ENCODE data around the gene ITGB3BP. TPM values are rescaled to one million over a fixed set of nuclear protein-coding genes. Genes with fewer than 3 reads are reported as not detected.

Gene ITGB3BP
- total RNA-seq, 1 experiment from 2014 or later: 31.9 TPM

DNA sequence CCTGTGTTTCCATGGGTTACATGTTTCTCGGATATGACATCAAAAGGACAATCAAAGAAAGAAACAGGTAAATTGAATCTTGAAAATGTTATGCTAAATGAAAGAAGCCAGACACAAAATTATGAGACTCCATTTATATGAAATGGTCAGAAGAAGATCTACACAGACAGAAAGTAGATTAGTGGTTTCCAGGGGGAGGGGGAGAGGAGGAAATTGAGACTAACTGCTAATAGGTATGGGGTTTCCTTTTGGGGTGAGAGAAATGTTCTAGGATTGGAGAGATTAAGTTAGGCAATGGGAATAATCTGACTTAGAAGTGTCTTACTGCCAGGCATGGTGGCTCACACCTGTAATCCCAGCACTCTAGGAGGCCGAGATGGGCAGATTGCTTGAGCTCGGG is 21.8 kb downstream of the ITGB3BP start:
- ChIA-PET POLR2A (no interaction called here), CTCF (no interaction called here)
- Histone ChIP-seq H3K36me3 (ENCODE audit: control insufficient read depth, insufficient read depth, low read length) (no peaks in the 10 kb centered on the region), H3K4me1 (ENCODE audit: control insufficient read depth, insufficient read depth, low read length) (no peaks in the 10 kb centered on the region), H3K27me3 (ENCODE audit: control insufficient read depth, insufficient read depth, low read length) (no peaks in the 10 kb centered on the region), H3K27ac (ENCODE audit: low read length) (no peak overlapping the region), H3K9me3 (ENCODE audit: control insufficient read depth, insufficient read depth, low read depth, low read length) (no peaks in the 10 kb centered on the region), H3K4me3 (ENCODE audit: low read depth in 2 of 2, low read length in 2 of 2) (no peak overlapping the region)
- no peak for ATAC-seq
- TF ChIP-seq SIN3A (IDR thresholded peaks at IDR 0.05; ENCODE audit: borderline replicate concordance, insufficient read depth, low read depth, low read length) (no peak), TCF7L2 (IDR thresholded peaks at IDR 0.05; ENCODE audit: low read depth, low read length) (no peak), POLR2AphosphoS5 (IDR thresholded peaks at IDR 0.05; ENCODE audit: low read depth, low read length) (no peak)
- TF ChIP-seq, protein P1, sequence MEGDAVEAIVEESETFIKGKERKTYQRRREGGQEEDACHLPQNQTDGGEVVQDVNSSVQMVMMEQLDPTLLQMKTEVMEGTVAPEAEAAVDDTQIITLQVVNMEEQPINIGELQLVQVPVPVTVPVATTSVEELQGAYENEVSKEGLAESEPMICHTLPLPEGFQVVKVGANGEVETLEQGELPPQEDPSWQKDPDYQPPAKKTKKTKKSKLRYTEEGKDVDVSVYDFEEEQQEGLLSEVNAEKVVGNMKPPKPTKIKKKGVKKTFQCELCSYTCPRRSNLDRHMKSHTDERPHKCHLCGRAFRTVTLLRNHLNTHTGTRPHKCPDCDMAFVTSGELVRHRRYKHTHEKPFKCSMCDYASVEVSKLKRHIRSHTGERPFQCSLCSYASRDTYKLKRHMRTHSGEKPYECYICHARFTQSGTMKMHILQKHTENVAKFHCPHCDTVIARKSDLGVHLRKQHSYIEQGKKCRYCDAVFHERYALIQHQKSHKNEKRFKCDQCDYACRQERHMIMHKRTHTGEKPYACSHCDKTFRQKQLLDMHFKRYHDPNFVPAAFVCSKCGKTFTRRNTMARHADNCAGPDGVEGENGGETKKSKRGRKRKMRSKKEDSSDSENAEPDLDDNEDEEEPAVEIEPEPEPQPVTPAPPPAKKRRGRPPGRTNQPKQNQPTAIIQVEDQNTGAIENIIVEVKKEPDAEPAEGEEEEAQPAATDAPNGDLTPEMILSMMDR (IDR thresholded peaks at IDR 0.05): no peak
- TF ChIP-seq, protein P2, sequence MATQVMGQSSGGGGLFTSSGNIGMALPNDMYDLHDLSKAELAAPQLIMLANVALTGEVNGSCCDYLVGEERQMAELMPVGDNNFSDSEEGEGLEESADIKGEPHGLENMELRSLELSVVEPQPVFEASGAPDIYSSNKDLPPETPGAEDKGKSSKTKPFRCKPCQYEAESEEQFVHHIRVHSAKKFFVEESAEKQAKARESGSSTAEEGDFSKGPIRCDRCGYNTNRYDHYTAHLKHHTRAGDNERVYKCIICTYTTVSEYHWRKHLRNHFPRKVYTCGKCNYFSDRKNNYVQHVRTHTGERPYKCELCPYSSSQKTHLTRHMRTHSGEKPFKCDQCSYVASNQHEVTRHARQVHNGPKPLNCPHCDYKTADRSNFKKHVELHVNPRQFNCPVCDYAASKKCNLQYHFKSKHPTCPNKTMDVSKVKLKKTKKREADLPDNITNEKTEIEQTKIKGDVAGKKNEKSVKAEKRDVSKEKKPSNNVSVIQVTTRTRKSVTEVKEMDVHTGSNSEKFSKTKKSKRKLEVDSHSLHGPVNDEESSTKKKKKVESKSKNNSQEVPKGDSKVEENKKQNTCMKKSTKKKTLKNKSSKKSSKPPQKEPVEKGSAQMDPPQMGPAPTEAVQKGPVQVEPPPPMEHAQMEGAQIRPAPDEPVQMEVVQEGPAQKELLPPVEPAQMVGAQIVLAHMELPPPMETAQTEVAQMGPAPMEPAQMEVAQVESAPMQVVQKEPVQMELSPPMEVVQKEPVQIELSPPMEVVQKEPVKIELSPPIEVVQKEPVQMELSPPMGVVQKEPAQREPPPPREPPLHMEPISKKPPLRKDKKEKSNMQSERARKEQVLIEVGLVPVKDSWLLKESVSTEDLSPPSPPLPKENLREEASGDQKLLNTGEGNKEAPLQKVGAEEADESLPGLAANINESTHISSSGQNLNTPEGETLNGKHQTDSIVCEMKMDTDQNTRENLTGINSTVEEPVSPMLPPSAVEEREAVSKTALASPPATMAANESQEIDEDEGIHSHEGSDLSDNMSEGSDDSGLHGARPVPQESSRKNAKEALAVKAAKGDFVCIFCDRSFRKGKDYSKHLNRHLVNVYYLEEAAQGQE (IDR thresholded peaks at IDR 0.05; ENCODE audit: insufficient read depth in 1 of 2, low read depth in 2 of 2, low read length in 1 of 2): no peak
- BruUV-seq (replicated peaks): no TSS peak
- intact Hi-C loops (cut with micrococcal nuclease; ENCODE audit: unreplicated experiment): no loop called here
- no peak for DNase-seq (ENCODE audit: low read depth, low spot score)
- in situ Hi-C loops (cut with HindIII; ENCODE audit: low pct_unique_long_range_greater_than_20kb, low sequenced_read_pairs): no loop called here

DNA sequence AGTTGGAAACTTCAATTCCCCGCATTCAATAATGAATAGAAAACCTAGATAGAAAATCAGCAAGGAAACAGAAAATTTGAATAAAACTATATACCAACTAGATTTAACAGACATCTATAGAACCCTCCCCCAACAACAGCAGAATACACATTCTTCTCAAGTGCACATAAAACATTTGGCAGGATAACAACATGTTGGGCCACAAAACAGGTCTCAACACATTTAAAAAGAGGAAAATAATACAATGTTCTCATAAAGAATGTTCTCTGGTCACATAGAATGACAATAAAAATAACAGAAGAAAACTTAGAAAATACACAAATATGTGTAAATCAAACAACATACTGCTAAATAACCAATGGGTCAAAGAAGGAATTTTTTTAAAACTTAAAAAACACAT is 24.9 kb downstream of the ITGB3BP start:
- no peak overlapping the region for H3K27ac ChIP-seq (ENCODE audit: low read length)
- no peak overlapping the region for H3K4me3 ChIP-seq (ENCODE audit: low read depth in 2 of 2, low read length in 2 of 2)
- BruUV-seq (replicated peaks): no TSS peak
- H3K36me3 ChIP-seq (ENCODE audit: control insufficient read depth, insufficient read depth, low read length): no peaks in the 10 kb centered on the region
- no peak for ATAC-seq
- TF ChIP-seq POLR2AphosphoS5 (IDR thresholded peaks at IDR 0.05; ENCODE audit: low read depth, low read length) (no peak), TCF7L2 (IDR thresholded peaks at IDR 0.05; ENCODE audit: low read depth, low read length) (no peak), SIN3A (IDR thresholded peaks at IDR 0.05; ENCODE audit: borderline replicate concordance, insufficient read depth, low read depth, low read length) (no peak)
- TF ChIP-seq, protein P1 (IDR thresholded peaks at IDR 0.05): no peak
- TF ChIP-seq, protein P2 (IDR thresholded peaks at IDR 0.05; ENCODE audit: insufficient read depth in 1 of 2, low read depth in 2 of 2, low read length in 1 of 2): no peak
- DNase-seq (ENCODE audit: low read depth, low spot score): no peak
- intact Hi-C loops (cut with micrococcal nuclease; ENCODE audit: unreplicated experiment) (no loop called here), in situ Hi-C loops (cut with HindIII; ENCODE audit: low pct_unique_long_range_greater_than_20kb, low sequenced_read_pairs) (no loop called here)
- no peaks in the 10 kb centered on the region for H3K4me1 ChIP-seq (ENCODE audit: control insufficient read depth, insufficient read depth, low read length)
- CTCF ChIA-PET: no interaction called here
- no peaks in the 10 kb centered on the region for H3K27me3 ChIP-seq (ENCODE audit: control insufficient read depth, insufficient read depth, low read length)
- no peaks in the 10 kb centered on the region for H3K9me3 ChIP-seq (ENCODE audit: control insufficient read depth, insufficient read depth, low read depth, low read length)
- POLR2A ChIA-PET: no interaction called here

Measured in Panc1 (cell line).